Measurements from ENCODE around the gene NFKBIA. TPM values are rescaled to one million over a fixed set of nuclear protein-coding genes. Genes with fewer than 3 reads are reported as not detected.
A peak's percentile ranks its signal among the peaks of the same experiment; 100 is the strongest.
"Not testable (repeated sequence)": the region's sequence is repeated elsewhere in the genome, so short reads cannot be mapped to it uniquely, and the experiment has no call there.

The NFKBIA gene
- total RNA-seq, 1 donor from 2014 or later: 128 TPM

- DNase-seq (ENCODE audit: low read depth, low spot score): no peak
Observed at GRCh38 chr14:35368583-35369392, 35.8 kb downstream of the NFKBIA start.

- no peak for DNase-seq (ENCODE audit: low read depth, low spot score)
Observed at GRCh38 chr14:35368139-35368460, 36.4 kb downstream of the NFKBIA start.

GRCh38 chr14:35367056-35367372, 37.5 kb downstream of the NFKBIA start:
- DNase-seq (ENCODE audit: low read depth, low spot score): no peak

GRCh38 chr14:35366521-35366976, 38.0 kb downstream of the NFKBIA start:
- no peak for DNase-seq (ENCODE audit: low read depth, low spot score)

GRCh38 chr14:35366056-35366451, 38.5 kb downstream of the NFKBIA start:
- DNase-seq (ENCODE audit: low read depth, low spot score): no peak

GRCh38 chr14:35365130-35366055, 39.2 kb downstream of the NFKBIA start:
- DNase-seq (ENCODE audit: low read depth, low spot score): peak; percentile 62

GRCh38 chr14:35362911-35363374, 41.6 kb downstream of the NFKBIA start:
- peak; percentile 91 for DNase-seq (ENCODE audit: low read depth, low spot score)

- DNase-seq (ENCODE audit: low read depth, low spot score): no peak
Observed at GRCh38 chr14:35362450-35362849, 42.1 kb downstream of the NFKBIA start.

GRCh38 chr14:35361141-35361480, 43.4 kb downstream of the NFKBIA start:
- DNase-seq (ENCODE audit: low read depth, low spot score): no peak

- not testable (repeated sequence) for DNase-seq (ENCODE audit: low read depth, low spot score)
Observed at GRCh38 chr14:35359655-35360054, 44.9 kb downstream of the NFKBIA start.

GRCh38 chr14:35355981-35356841, 48.3 kb downstream of the NFKBIA start:
- no peak for DNase-seq (ENCODE audit: low read depth, low spot score)

- DNase-seq (ENCODE audit: low read depth, low spot score): not testable (repeated sequence)
Observed at GRCh38 chr14:35355235-35355634, 49.3 kb downstream of the NFKBIA start.

- no peak for DNase-seq (ENCODE audit: low read depth, low spot score)
Observed at GRCh38 chr14:35353409-35354172, 51.0 kb downstream of the NFKBIA start.

- no peak for DNase-seq (ENCODE audit: low read depth, low spot score)
Observed at GRCh38 chr14:35352274-35353233, 52.0 kb downstream of the NFKBIA start.

GRCh38 chr14:35351897-35352273, 52.7 kb downstream of the NFKBIA start:
- no peak for DNase-seq (ENCODE audit: low read depth, low spot score)
